OCI-LY7 (cell line): Measurements from ENCODE around the gene FOXJ1.

ENCODE experiments used
- EZH2phosphoT487 ChIP-seq: fragments of 200-600 bp; sonication (generic); IDR thresholded peaks from 2 replicates; pipeline ENCODE4 v1.6.1; 2018; ENCODE audit warnings: low read depth, borderline replicate concordance, mild to moderate bottlenecking, mixed run types, antibody characterized with exemption, low read length, moderate library complexity, mixed read lengths
- TF ChIP-seq, protein P1 (sequence below): fragments of 200-600 bp; sonication (generic); conservative IDR thresholded peaks from 2 replicates; pipeline ENCODE4 v1.5.1; 2014; ENCODE audit warnings: mild to moderate bottlenecking, antibody characterized with exemption, low read length, moderate library complexity, mixed read lengths

DNA sequence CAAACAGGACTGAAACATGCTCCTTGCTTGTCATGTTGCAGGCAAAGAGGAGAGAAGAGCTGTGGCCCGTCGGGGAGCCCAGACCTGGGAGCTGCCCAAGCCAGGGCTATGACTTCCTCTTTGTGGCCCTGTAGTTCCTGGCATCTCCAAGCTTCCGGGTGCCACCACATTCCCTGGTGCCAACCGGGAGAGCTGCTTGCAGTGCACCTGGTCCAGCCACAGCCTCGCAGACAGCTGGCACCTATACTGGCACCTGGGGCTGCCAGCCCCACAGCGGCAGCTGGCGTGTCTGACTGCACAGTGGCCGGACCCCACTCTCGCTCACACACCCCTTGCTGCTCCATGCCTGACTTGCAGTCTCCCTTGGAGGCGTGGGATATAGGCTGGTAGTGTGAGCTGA lies 37.1 kb upstream of the FOXJ1 start:
- TF ChIP-seq, protein P1, sequence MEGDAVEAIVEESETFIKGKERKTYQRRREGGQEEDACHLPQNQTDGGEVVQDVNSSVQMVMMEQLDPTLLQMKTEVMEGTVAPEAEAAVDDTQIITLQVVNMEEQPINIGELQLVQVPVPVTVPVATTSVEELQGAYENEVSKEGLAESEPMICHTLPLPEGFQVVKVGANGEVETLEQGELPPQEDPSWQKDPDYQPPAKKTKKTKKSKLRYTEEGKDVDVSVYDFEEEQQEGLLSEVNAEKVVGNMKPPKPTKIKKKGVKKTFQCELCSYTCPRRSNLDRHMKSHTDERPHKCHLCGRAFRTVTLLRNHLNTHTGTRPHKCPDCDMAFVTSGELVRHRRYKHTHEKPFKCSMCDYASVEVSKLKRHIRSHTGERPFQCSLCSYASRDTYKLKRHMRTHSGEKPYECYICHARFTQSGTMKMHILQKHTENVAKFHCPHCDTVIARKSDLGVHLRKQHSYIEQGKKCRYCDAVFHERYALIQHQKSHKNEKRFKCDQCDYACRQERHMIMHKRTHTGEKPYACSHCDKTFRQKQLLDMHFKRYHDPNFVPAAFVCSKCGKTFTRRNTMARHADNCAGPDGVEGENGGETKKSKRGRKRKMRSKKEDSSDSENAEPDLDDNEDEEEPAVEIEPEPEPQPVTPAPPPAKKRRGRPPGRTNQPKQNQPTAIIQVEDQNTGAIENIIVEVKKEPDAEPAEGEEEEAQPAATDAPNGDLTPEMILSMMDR = no peak
- TF ChIP-seq EZH2phosphoT487 = no peak
